ENCODE data around the gene ACSL5. TPM values are rescaled to one million over a fixed set of nuclear protein-coding genes. Genes with fewer than 3 reads are reported as not detected.

ACSL5 gene
- total and polyA plus RNA-seq, 2 of the 8 experiments (the other 6 are each of a cell fraction or from before 2014, with no cell fraction given) = not detected

GRCh38 chr10:112374724-112375541 is 1.0 kb downstream of the ACSL5 start:
- Histone ChIP-seq H4K91ac (replicated peaks; ENCODE audit: insufficient read length, low read length) (no peak overlapping the region), H2BK5ac (ENCODE audit: low read depth, low read length) (no peak overlapping the region), H2BK15ac (ENCODE audit: low read length) (no peak overlapping the region), H4K20me1 (replicated peaks in 1 of 2; ENCODE audit: control insufficient read depth in 1 of 2, insufficient read depth in 2 of 2, low read length in 2 of 2) (no peaks in the 10 kb centered on the region), H3K4me1 (replicated peaks in 1 of 4; ENCODE audit: control insufficient read depth in 3 of 4, insufficient read depth in 4 of 4, low read length in 3 of 4) (no peaks in the 10 kb centered on the region; a peak in 1 of 7 replicates), H3K9ac (replicated peaks in 1 of 4; ENCODE audit: extremely low read depth in 1 of 4, low read depth in 3 of 4, low read length in 3 of 4) (no peak overlapping the region), H2BK120ac (replicated peaks; ENCODE audit: low read depth, low read length) (no peak overlapping the region), H2BK12ac (ENCODE audit: low read depth, low read length) (no peak overlapping the region), H3K23ac (ENCODE audit: insufficient read length) (no peak overlapping the region), H3K36me3 (ENCODE audit: control insufficient read depth in 2 of 4, insufficient read depth in 4 of 4, low read length in 3 of 4) (no peaks in the 10 kb centered on the region), H4K5ac (ENCODE audit: insufficient read length, low read depth, low read length) (no peak overlapping the region), H3K9me3 (ENCODE audit: insufficient read depth in 2 of 2, low read depth in 1 of 2, low read length in 1 of 2) (peaks cover 0 to 6% of the 10 kb centered on the region in 2 experiments; a peak in 1 of 4 replicates), H3K4me3 (ENCODE audit: extremely low read depth in 1 of 4, insufficient read depth in 2 of 4, low read depth in 3 of 4, low read length in 4 of 4) (no peak overlapping the region), H3K23me2 (ENCODE audit: low read depth, low read length) (no peaks in the 10 kb centered on the region), H3K27me3 (replicated peaks in 1 of 4; ENCODE audit: control insufficient read depth in 3 of 4, extremely low read depth in 1 of 4, insufficient read depth in 3 of 4, low read length in 3 of 4) (no peaks in the 10 kb centered on the region), H3K79me1 (ENCODE audit: low read depth, low read length) (no peaks in the 10 kb centered on the region), H3K56ac (replicated peaks; ENCODE audit: insufficient read length, low read depth, low read length) (no peak overlapping the region), H3K14ac (ENCODE audit: insufficient read length) (no peak overlapping the region), H2AFZ (ENCODE audit: low read length) (no peak overlapping the region), H2AK5ac (ENCODE audit: low read depth, low read length) (no peak overlapping the region), H4K8ac (ENCODE audit: extremely low read depth, insufficient read depth, low read length) (no peak overlapping the region), H2BK20ac (ENCODE audit: low read length) (no peak overlapping the region), H3K18ac (ENCODE audit: extremely low read depth, low read length) (no peak overlapping the region), H3K4ac (replicated peaks; ENCODE audit: insufficient read length, low read depth, low read length) (no peak overlapping the region), H3K27ac (ENCODE audit: low read depth, low read length) (no peak overlapping the region), H3K79me2 (ENCODE audit: control insufficient read depth in 1 of 2, insufficient read depth in 2 of 2, low read length in 2 of 2) (no peaks in the 10 kb centered on the region), H3K4me2 (ENCODE audit: insufficient read depth in 1 of 2, low read depth in 2 of 2, low read length in 2 of 2) (no peak overlapping the region)
- no peak for FAIRE-seq
- WGBS, 2 experiments (ENCODE audit: extremely low coverage in 1 of 2, insufficient coverage in 1 of 2, insufficient read length in 1 of 2, insufficient replicate concordance in 2 of 2, low coverage in 1 of 2, low lambda C conversion rate in 2 of 2, missing lambda C conversion rate in 1 of 2) = 90% methylated on average over 8 of the region's 8 CpGs; no CpG with 5 or more reads in 1 of the 2 experiments
- DNase-seq (ENCODE audit: low read depth in 1 of 2, low spot score in 2 of 2) = no peak
- POLR2A ChIA-PET (ENCODE audit: partially characterized antibody) = interaction anchor here (1.1 kb wide), 1 partner anchor 8 kb away, joined by 3 read pairs; no protein-coding TSS in a partner anchor
- no peak for TF ChIP-seq CHD1 (IDR thresholded peaks at IDR 0.05; ENCODE audit: low read depth, low read length)
- TF ChIP-seq POLR2AphosphoS5 (IDR thresholded peaks at IDR 0.05; ENCODE audit: low read depth, low read length) = no peak
- TF ChIP-seq SP1 (IDR thresholded peaks at IDR 0.05; ENCODE audit: low read depth, low read length) = no peak
- no peak for TF ChIP-seq BRCA1 (IDR thresholded peaks at IDR 0.05; ENCODE audit: low read depth, low read length)
- CTCF ChIA-PET (ENCODE audit: partially characterized antibody) = interaction anchor here (0.6 to 2.3 kb wide), 5 partner anchors 9 to 230 kb away, joined by 3 to 13 read pairs (median 3); no protein-coding TSS in a partner anchor
